Small intestine (tissue), 7 donors: ENCODE measurements around the gene RASA1. TPM values are rescaled to one million over a fixed set of nuclear protein-coding genes. Genes with fewer than 3 reads are reported as not detected.
A peak's percentile ranks its signal among the peaks of the same experiment; 100 is the strongest.

Source experiments
- DNase-seq, 2 donors: peaks; one replicate each; pipeline versions ENCODE4 v3.0.0 to v3.0.0-alpha.2; 2013
- FAIRE-seq: peaks from 2 replicates; lab custom pipeline; 2012; peaks lifted over from hg19 to GRCh38; lab: Jason Lieb, UNC
- H3K27ac ChIP-seq, 3 donors: one replicate each; pipeline ENCODE4 v1.5.1; 2013; ENCODE audit warnings: low read length in 2 of 3, mild to moderate bottlenecking in 2 of 3, control low read depth in 1 of 3, inconsistent platforms in 1 of 3, low read depth in 1 of 3, moderate library complexity in 1 of 3
- H3K27me3 ChIP-seq, 3 donors: one replicate each; pipeline ENCODE4 v1.6.1; 2013; ENCODE audit warnings: low read length in 3 of 3, inconsistent platforms in 1 of 3; ENCODE audit not compliant: control insufficient read depth in 3 of 3, insufficient read depth in 3 of 3
- H3K36me3 ChIP-seq, 3 donors: one replicate each; pipeline ENCODE4 v1.6.1; 2013; ENCODE audit warnings: low read length in 3 of 3, inconsistent platforms in 1 of 3, low read depth in 1 of 3, mild to moderate bottlenecking in 1 of 3, moderate library complexity in 1 of 3; ENCODE audit not compliant: control insufficient read depth in 3 of 3, insufficient read depth in 2 of 3
- H3K4me1 ChIP-seq, 3 donors: one replicate each; pipeline ENCODE4 v1.6.1; 2013; ENCODE audit warnings: low read length in 2 of 3, inconsistent platforms in 1 of 3, low read depth in 1 of 3, mild to moderate bottlenecking in 1 of 3, moderate library complexity in 1 of 3; ENCODE audit not compliant: control insufficient read depth in 3 of 3, insufficient read depth in 2 of 3
- H3K4me3 ChIP-seq, 3 donors: one replicate each; pipeline ENCODE4 v1.5.1; 2013; ENCODE audit warnings: low read length in 3 of 3, control low read depth in 1 of 3, inconsistent platforms in 1 of 3, low read depth in 1 of 3, mild to moderate bottlenecking in 1 of 3, moderate library complexity in 1 of 3
- H3K9me3 ChIP-seq, 2 donors: one replicate each; pipeline ENCODE4 v1.6.1; 2013; ENCODE audit warnings: low read depth in 1 of 2, low read length in 1 of 2; ENCODE audit not compliant: control insufficient read depth in 2 of 2, insufficient read depth in 1 of 2
- WGBS, 3 donors: extraction: QIAGEN DNeasy Blood & Tissue Kit; methylation state at CpG; one replicate each; pipeline ENCODE4 v1.1.7; 2013; 5-methylcytosine and 5-hydroxymethylcytosine counted together
- polyA plus RNA-seq, 4 donors: library from polyadenylated mRNA; stranded (reverse) in 3 of 4; unstranded in 1 of 4; fragments of 200-250 nt in 3 of 4; fragments of 120-200 nt in 1 of 4; gene quantifications; one replicate each; pipeline versions ENCODE4 v1.2.1 to v1.2.3, GENCODE V29; 2013
- donor health status: healthy with polysubstance abuse.
- donor health status: control.
- donor health status: control.
- donor health status: Bipolar disorder and iron deficiency.
- donor health status: healthy.

The RASA1 gene
- polyA plus RNA-seq, 4 donors = 9.5 to 30.5 (median 13.7) TPM

DNA sequence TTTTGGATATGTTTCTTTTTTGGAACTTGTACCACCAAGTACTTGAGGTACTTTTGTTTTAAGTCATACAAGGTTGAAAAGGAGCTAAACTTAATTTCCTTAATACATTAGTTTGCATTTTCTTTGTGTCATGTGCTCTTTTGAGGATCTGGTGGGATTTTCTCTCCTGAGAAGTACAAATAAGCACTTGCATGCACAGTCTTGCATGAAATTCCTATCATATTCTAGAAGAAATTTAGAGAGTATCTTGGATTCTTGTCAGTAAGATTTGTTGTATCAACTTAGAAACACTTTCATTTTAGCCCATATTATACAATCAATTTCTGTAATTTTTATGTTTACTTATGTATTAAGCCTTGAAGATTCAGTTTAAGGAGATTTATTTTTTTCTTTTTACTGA is 80.2 kb downstream of the RASA1 start:
- no peaks in the 10 kb centered on the region for H3K9me3 ChIP-seq
- H3K27me3 ChIP-seq = no peaks in the 10 kb centered on the region
- FAIRE-seq (no peak), DNase-seq (no peak)
- no peak overlapping the region for H3K27ac ChIP-seq
- no peaks in the 10 kb centered on the region for H3K4me1 ChIP-seq
- no peak overlapping the region for H3K4me3 ChIP-seq
- H3K36me3 ChIP-seq = peaks cover 3 to 5% (median 4%) of the 10 kb centered on the region in 3 donors

DNA sequence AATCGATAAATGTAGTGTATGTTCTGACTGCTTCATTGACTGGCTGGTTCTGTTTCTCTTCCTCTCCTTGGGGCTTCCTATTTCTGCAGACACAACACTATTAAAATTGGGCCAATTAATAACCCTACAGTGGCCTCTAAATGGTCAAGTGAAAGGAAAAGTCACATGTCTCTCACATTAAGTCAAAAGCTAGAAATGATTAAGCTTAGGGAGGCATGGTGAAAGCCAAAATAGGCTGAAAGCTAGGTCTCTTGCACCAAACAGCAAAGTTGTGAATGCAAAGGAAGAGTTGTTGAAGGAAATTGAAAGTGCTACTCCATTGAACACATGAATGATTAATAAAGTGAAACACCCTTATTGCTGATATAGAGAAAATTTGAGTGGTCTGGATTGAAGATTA is 86.8 kb downstream of the RASA1 start:
- no peak for FAIRE-seq
- Histone ChIP-seq H3K27me3 (no peaks in the 10 kb centered on the region), H3K4me3 (no peak overlapping the region), H3K36me3 (peaks cover 0 to 8% (median 3%) of the 10 kb centered on the region in 3 donors), H3K9me3 (no peaks in the 10 kb centered on the region), H3K27ac (no peak overlapping the region), H3K4me1 (no peaks in the 10 kb centered on the region)
- DNase-seq = no peak
- WGBS, 3 donors = 94 to 96% (median 96%) methylated on average over 1 of the region's 1 CpG

- H3K27ac ChIP-seq = no peak overlapping the region
- no peak for DNase-seq
- WGBS, 3 donors = 93 to 95% (median 94%) methylated on average over 2 of the region's 2 CpGs
- H3K4me1 ChIP-seq = no peaks in the 10 kb centered on the region
- no peak overlapping the region for H3K4me3 ChIP-seq
- H3K27me3 ChIP-seq = no peaks in the 10 kb centered on the region
- H3K36me3 ChIP-seq = peaks cover 0 to 6% (median 5%) of the 10 kb centered on the region in 3 donors
- no peak for FAIRE-seq
- no peaks in the 10 kb centered on the region for H3K9me3 ChIP-seq
These were observed 91.4 kb downstream of the RASA1 start for GRCh38 chr5:87359106-87359505.

DNA sequence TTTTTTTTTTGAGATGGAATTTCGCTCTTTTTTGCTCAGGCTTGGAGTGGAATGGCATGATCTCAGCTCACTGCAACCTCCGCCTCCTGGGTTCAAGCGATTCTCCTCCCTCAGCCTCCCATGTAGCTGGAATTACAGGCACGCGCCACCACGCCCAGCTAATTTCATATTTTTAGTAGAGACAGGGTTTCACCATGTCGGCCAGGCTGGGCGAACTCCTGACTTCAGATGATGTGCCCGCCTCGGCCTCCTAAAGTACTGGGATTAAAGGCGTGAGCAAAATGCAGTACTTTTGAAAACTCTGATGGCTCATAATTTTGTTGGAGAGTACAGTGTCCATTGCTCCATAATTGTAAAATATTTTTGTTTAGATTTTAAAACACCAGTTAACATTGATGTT is 92.4 kb downstream of the RASA1 start:
- WGBS, 3 donors = 89 to 99% (median 96%) methylated on average over 11 of the region's 11 CpGs
- DNase-seq (no peak), FAIRE-seq (no peak)
- Histone ChIP-seq H3K36me3 (peaks cover 0 to 6% (median 5%) of the 10 kb centered on the region in 3 donors), H3K4me3 (no peak overlapping the region), H3K27me3 (no peaks in the 10 kb centered on the region), H3K9me3 (no peaks in the 10 kb centered on the region), H3K4me1 (no peaks in the 10 kb centered on the region), H3K27ac (no peak overlapping the region)

GRCh38 chr5:87361031-87361445 is 93.4 kb downstream of the RASA1 start:
- 90 to 96% (median 93%) methylated on average over 2 of the region's 2 CpGs for WGBS, 3 donors
- H3K36me3 ChIP-seq = peaks cover 0 to 5% (median 2%) of the 10 kb centered on the region in 3 donors
- no peak for FAIRE-seq

DNA sequence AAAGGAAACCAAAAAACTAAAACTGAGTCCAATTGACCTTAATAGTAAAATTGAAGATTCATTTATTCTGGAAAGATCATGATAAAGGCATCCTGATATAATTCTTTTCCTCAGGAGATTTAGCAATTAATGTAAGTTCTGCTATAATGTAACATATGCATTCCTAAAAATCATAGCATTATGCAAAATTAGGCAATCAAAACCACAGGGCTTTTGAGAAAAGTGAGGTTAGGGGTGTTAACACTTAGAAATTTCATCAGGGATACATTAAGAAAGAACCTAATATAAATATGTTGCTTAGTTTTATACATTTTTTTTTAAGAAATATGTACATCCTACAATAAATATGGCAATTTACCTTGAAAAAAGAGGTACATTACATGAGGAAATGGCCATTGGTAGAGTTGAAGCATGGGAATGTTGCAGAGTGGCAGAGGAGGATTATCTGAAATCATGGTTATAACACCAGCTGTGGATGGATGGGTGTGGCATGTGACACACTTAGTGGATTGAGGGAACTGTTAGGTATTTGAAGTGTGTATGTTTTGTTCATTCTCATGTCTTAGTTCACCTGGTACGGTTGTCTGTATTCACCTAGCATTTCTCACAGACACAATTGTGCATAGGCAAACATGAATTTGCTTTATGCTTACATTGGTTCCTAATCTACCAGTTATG is 94.0 kb downstream of the RASA1 start:
- DNase-seq (no peak), FAIRE-seq (no peak)
- Histone ChIP-seq H3K27ac (no peak overlapping the region), H3K27me3 (no peaks in the 10 kb centered on the region), H3K4me1 (no peaks in the 10 kb centered on the region), H3K36me3 (peaks cover 0 to 4% (median 1%) of the 10 kb centered on the region in 3 donors), H3K4me3 (no peak overlapping the region), H3K9me3 (no peaks in the 10 kb centered on the region)
- WGBS, 3 donors = 96 to 97% (median 96%) methylated on average over 1 of the region's 1 CpG

More at GRCh38 chr5:87361031-87361445, 93.4 kb downstream of the RASA1 start:
- no peak for DNase-seq
- Histone ChIP-seq H3K27me3 (no peaks in the 10 kb centered on the region), H3K4me1 (no peaks in the 10 kb centered on the region), H3K4me3 (no peak overlapping the region), H3K9me3 (no peaks in the 10 kb centered on the region), H3K27ac (no peak overlapping the region)

DNA sequence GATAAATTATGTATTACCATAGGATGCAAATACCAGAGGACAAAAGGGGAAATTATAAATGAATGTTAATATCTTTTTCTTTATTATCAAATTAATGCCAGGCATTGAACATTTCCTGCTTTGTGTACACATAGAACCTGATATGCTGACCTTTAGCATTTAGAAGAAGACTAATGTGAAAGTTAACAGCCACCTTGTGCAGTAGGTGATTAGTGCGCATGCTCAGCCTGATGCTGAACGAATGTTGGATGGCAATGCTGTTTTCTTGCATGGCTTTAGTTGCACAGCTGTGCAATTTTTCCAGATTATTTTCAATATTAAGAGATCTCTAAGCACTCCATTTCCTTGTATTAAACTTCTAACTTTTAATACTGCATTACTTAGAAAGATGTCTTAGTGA is 99.6 kb downstream of the RASA1 start:
- 53 to 83% (median 62%) methylated on average over 2 of the region's 2 CpGs for WGBS, 3 donors
- H3K27ac ChIP-seq = no peak overlapping the region
- H3K4me3 ChIP-seq = no peak overlapping the region
- no peaks in the 10 kb centered on the region for H3K9me3 ChIP-seq
- no peaks in the 10 kb centered on the region for H3K4me1 ChIP-seq
- DNase-seq (peak in 1 of 2 donors; percentile 63), FAIRE-seq (no peak)
- H3K36me3 ChIP-seq = peaks cover 0 to 4% (median 3%) of the 10 kb centered on the region in 3 donors
- no peaks in the 10 kb centered on the region for H3K27me3 ChIP-seq

GRCh38 chr5:87368601-87369000 is 100.9 kb downstream of the RASA1 start:
- Histone ChIP-seq H3K4me1 (no peaks in the 10 kb centered on the region), H3K9me3 (no peaks in the 10 kb centered on the region), H3K27me3 (no peaks in the 10 kb centered on the region), H3K27ac (no peak overlapping the region), H3K36me3 (peaks cover 0 to 4% (median 3%) of the 10 kb centered on the region in 3 donors), H3K4me3 (no peak overlapping the region)
- WGBS, 3 donors = 89 to 98% (median 96%) methylated on average over 3 of the region's 3 CpGs
- no peak for FAIRE-seq
- no peak for DNase-seq

GRCh38 chr5:87369431-87369830 is 101.7 kb downstream of the RASA1 start:
- FAIRE-seq (peak; percentile 26), DNase-seq (no peak)
- Histone ChIP-seq H3K9me3 (no peaks in the 10 kb centered on the region), H3K4me1 (no peaks in the 10 kb centered on the region), H3K27me3 (no peaks in the 10 kb centered on the region), H3K27ac (no peak overlapping the region), H3K4me3 (no peak overlapping the region), H3K36me3 (peaks cover 0 to 4% (median 3%) of the 10 kb centered on the region in 3 donors)
